Mesenchymal stem cell (in vitro differentiated cells and primary cell): ENCODE results near the gene PCDHGA1.

Source experiments
- DNase-seq: peaks from one replicate; pipeline ENCODE4 v3.0.0-alpha.2; 2013
- H2AFZ ChIP-seq: one replicate; pipeline ENCODE4 v1.6.1; 2013; ENCODE audit warnings: low read depth, mild to moderate bottlenecking, control low read depth, inconsistent platforms, low read length, moderate library complexity
- H2AK5ac ChIP-seq: 2 replicates; pipeline ENCODE4 v1.6.1; 2013; ENCODE audit warnings: low read length, moderate library complexity, mild to moderate bottlenecking, inconsistent platforms; ENCODE audit not compliant: severe bottlenecking
- H2BK120ac ChIP-seq: one replicate; pipeline ENCODE4 v1.6.1; 2013; ENCODE audit warnings: low read depth, mild to moderate bottlenecking, inconsistent platforms, low read length, moderate library complexity
- H2BK12ac ChIP-seq, 2 experiments: one replicate each; pipeline ENCODE4 v1.6.1; 2013; ENCODE audit warnings: inconsistent platforms in 2 of 2, low read length in 2 of 2, mild to moderate bottlenecking in 2 of 2, moderate library complexity in 2 of 2, control low read depth in 1 of 2
- H2BK15ac ChIP-seq: one replicate; pipeline ENCODE4 v1.6.1; 2013; ENCODE audit warnings: mild to moderate bottlenecking, low read depth, inconsistent platforms; ENCODE audit not compliant: poor library complexity, severe bottlenecking
- H2BK5ac ChIP-seq: 2 replicates; pipeline ENCODE4 v1.6.1; 2013; ENCODE audit warnings: low read depth, mild to moderate bottlenecking, low read length, control low read depth, inconsistent platforms; ENCODE audit not compliant: poor library complexity, severe bottlenecking
- H3K14ac ChIP-seq, 2 experiments: one replicate each; pipeline ENCODE4 v1.6.1; 2013; ENCODE audit warnings: inconsistent platforms in 2 of 2, low read length in 2 of 2, control low read depth in 1 of 2, mild to moderate bottlenecking in 1 of 2, moderate library complexity in 1 of 2
- H3K18ac ChIP-seq, 2 experiments: one replicate each; pipeline ENCODE4 v1.6.1; 2013; ENCODE audit warnings: inconsistent platforms in 2 of 2, low read length in 2 of 2, control low read depth in 1 of 2, low read depth in 1 of 2, mild to moderate bottlenecking in 1 of 2
- H3K23ac ChIP-seq, 2 experiments: one replicate each; pipeline ENCODE4 v1.6.1; 2013; ENCODE audit warnings: inconsistent platforms in 2 of 2, low read length in 2 of 2, mild to moderate bottlenecking in 2 of 2, moderate library complexity in 2 of 2, control low read depth in 1 of 2
- H3K27ac ChIP-seq: 2 replicates; pipeline ENCODE4 v1.5.1; 2013; ENCODE audit warnings: mild to moderate bottlenecking, moderate library complexity, low read length, control low read depth, inconsistent platforms; ENCODE audit not compliant: poor library complexity, severe bottlenecking
- H3K27me3 ChIP-seq, 2 experiments: 2 replicates each; pipeline versions ENCODE4 v1.6.1 to v1.7.0; 2013; ENCODE audit warnings: low read length in 2 of 2, mild to moderate bottlenecking in 2 of 2, moderate library complexity in 2 of 2, control low read depth in 1 of 2, inconsistent platforms in 1 of 2; ENCODE audit not compliant: control insufficient read depth in 1 of 2, insufficient read depth in 1 of 2
- H3K36me3 ChIP-seq, 2 experiments: 2 replicates each; pipeline versions ENCODE4 v1.6.1 to v1.7.0; 2013; ENCODE audit warnings: low read length in 2 of 2, control low read depth in 1 of 2, inconsistent platforms in 1 of 2, low read depth in 1 of 2, mild to moderate bottlenecking in 1 of 2; ENCODE audit not compliant: insufficient read depth in 2 of 2, control insufficient read depth in 1 of 2
- H3K4ac ChIP-seq, 2 experiments: one replicate each; pipeline ENCODE4 v1.6.1; 2013; ENCODE audit warnings: inconsistent platforms in 2 of 2, low read length in 2 of 2, mild to moderate bottlenecking in 2 of 2, moderate library complexity in 2 of 2, control low read depth in 1 of 2, low read depth in 1 of 2
- H3K4me1 ChIP-seq: 2 replicates; pipeline ENCODE4 v1.6.1; 2013; ENCODE audit warnings: low read depth, low read length, control low read depth; ENCODE audit not compliant: control insufficient read depth, insufficient read depth
- H3K4me2 ChIP-seq: 2 replicates; pipeline ENCODE4 v1.6.1; 2013; ENCODE audit warnings: low read length, mild to moderate bottlenecking, inconsistent platforms; ENCODE audit not compliant: poor library complexity, severe bottlenecking
- H3K4me3 ChIP-seq, 2 experiments: 2 replicates each; pipeline versions ENCODE4 v1.5.1 to v1.7.0; 2013; ENCODE audit warnings: low read length in 2 of 2, mild to moderate bottlenecking in 2 of 2, control low read depth in 1 of 2, low read depth in 1 of 2; ENCODE audit not compliant: insufficient read depth in 1 of 2
- H3K79me1 ChIP-seq: replicated peaks from 2 replicates; pipeline ENCODE4 v1.6.1; 2013; ENCODE audit warnings: mild to moderate bottlenecking, control low read depth, low read length, inconsistent platforms; ENCODE audit not compliant: poor library complexity, severe bottlenecking
- H3K9ac ChIP-seq: 2 replicates; pipeline ENCODE4 v1.7.0; 2013; ENCODE audit warnings: mild to moderate bottlenecking, low read length, moderate library complexity
- H3K9me3 ChIP-seq: 2 replicates; pipeline ENCODE4 v1.7.0; 2013; ENCODE audit warnings: mild to moderate bottlenecking, low read length; ENCODE audit not compliant: control insufficient read depth
- H4K8ac ChIP-seq: one replicate; pipeline ENCODE4 v1.6.1; 2013; ENCODE audit warnings: inconsistent platforms, mild to moderate bottlenecking, low read length, moderate library complexity
- H4K91ac ChIP-seq: one replicate; pipeline ENCODE4 v1.6.1; 2013; ENCODE audit warnings: mild to moderate bottlenecking, low read length, inconsistent platforms
- WGBS: methylation state at CpG from one replicate; pipeline ENCODE4 v1.1.7; 2013; ENCODE audit warnings: mixed read lengths; 5-methylcytosine and 5-hydroxymethylcytosine counted together

PCDHGA1 gene

GRCh38 chr5:141409598-141410306 is 79.4 kb downstream of the PCDHGA1 start:
- H2BK15ac ChIP-seq = no peak overlapping the region
- H3K14ac ChIP-seq = peak overlapping the region in 1 of 2 experiments; percentile 81
- H3K4me2 ChIP-seq = no peak overlapping the region
- WGBS = 99% methylated on average over 64 of the region's 64 CpGs
- no peak overlapping the region for H2BK5ac ChIP-seq
- DNase-seq = no peak
- H3K18ac ChIP-seq = no peak overlapping the region
- H3K27ac ChIP-seq = no peak overlapping the region
- no peak overlapping the region for H2AK5ac ChIP-seq
- peak overlapping the region in 1 of 2 experiments; percentile 3 for H2BK12ac ChIP-seq
- no peak overlapping the region for H4K8ac ChIP-seq
- H3K4me1 ChIP-seq = peaks cover 2% of the 10 kb centered on the region
- H3K4me3 ChIP-seq = peak overlapping the region; percentile 20 to 35
- peak overlapping the region; percentile 16 for H4K91ac ChIP-seq
- H3K27me3 ChIP-seq = peaks cover 0 to 17% of the 10 kb centered on the region in 2 experiments
- no peak overlapping the region for H3K4ac ChIP-seq
- H2BK120ac ChIP-seq = no peak overlapping the region
- H3K79me1 ChIP-seq = peaks cover 32% of the 10 kb centered on the region
- H3K23ac ChIP-seq = no peak overlapping the region
- H3K36me3 ChIP-seq = peaks cover 0 to 32% of the 10 kb centered on the region in 2 experiments
- H3K9ac ChIP-seq = no peak overlapping the region
- H2AFZ ChIP-seq = no peak overlapping the region
- H3K9me3 ChIP-seq = peaks cover 26% of the 10 kb centered on the region

- H3K79me1 ChIP-seq = peaks cover 34% of the 10 kb centered on the region
- H3K18ac ChIP-seq = no peak overlapping the region
- H3K36me3 ChIP-seq = peaks cover 0 to 38% of the 10 kb centered on the region in 2 experiments
- H2BK12ac ChIP-seq = no peak overlapping the region
- 95% methylated on average over 3 of the region's 3 CpGs for WGBS
- no peak overlapping the region for H3K14ac ChIP-seq
- no peak overlapping the region for H4K8ac ChIP-seq
- H3K4me1 ChIP-seq = peaks cover 2% of the 10 kb centered on the region
- no peak overlapping the region for H2BK120ac ChIP-seq
- no peak overlapping the region for H3K23ac ChIP-seq
- no peak overlapping the region for H3K4me3 ChIP-seq
- H3K4ac ChIP-seq = no peak overlapping the region
- no peak overlapping the region for H2BK5ac ChIP-seq
- H2AK5ac ChIP-seq = no peak overlapping the region
- peaks cover 22% of the 10 kb centered on the region for H3K9me3 ChIP-seq
- H2BK15ac ChIP-seq = no peak overlapping the region
- H4K91ac ChIP-seq = no peak overlapping the region
- H3K27me3 ChIP-seq = peaks cover 0 to 17% of the 10 kb centered on the region in 2 experiments
- H3K4me2 ChIP-seq = no peak overlapping the region
- no peak overlapping the region for H3K27ac ChIP-seq
- H3K9ac ChIP-seq = no peak overlapping the region
- H2AFZ ChIP-seq = no peak overlapping the region
- peak; percentile 4 for DNase-seq
Observed at GRCh38 chr5:141411575-141411974, 81.3 kb downstream of the PCDHGA1 start.

- H3K27ac ChIP-seq = no peak within 1 kb of the TSS
- peak; percentile 77 for DNase-seq
- H3K4me3 ChIP-seq = peak within 1 kb of the TSS; percentile 18 to 87
- H2BK120ac ChIP-seq = no peak within 1 kb of the TSS
- no peak within 1 kb of the TSS for H2AK5ac ChIP-seq
- no peak within 1 kb of the TSS for H2BK15ac ChIP-seq
- peaks cover 16% of the 10 kb centered on the region for H3K9me3 ChIP-seq
- no peak within 1 kb of the TSS for H3K4me2 ChIP-seq
- H2BK12ac ChIP-seq = no peak within 1 kb of the TSS
- H4K8ac ChIP-seq = no peak within 1 kb of the TSS
- no peak within 1 kb of the TSS for H2BK5ac ChIP-seq
- H3K18ac ChIP-seq = no peak within 1 kb of the TSS
- peak within 1 kb of the TSS; percentile 85 for H3K9ac ChIP-seq
- 80% methylated on average over 31 of the region's 31 CpGs for WGBS
- H3K36me3 ChIP-seq = peaks cover 0 to 36% of the 10 kb centered on the region in 2 experiments
- no peak within 1 kb of the TSS for H4K91ac ChIP-seq
- no peak within 1 kb of the TSS for H3K23ac ChIP-seq
- no peak within 1 kb of the TSS for H3K4ac ChIP-seq
- H2AFZ ChIP-seq = no peak within 1 kb of the TSS
- peaks cover 0 to 17% of the 10 kb centered on the region in 2 experiments for H3K27me3 ChIP-seq
- peaks cover 2% of the 10 kb centered on the region for H3K4me1 ChIP-seq
- peaks cover 34% of the 10 kb centered on the region for H3K79me1 ChIP-seq
- H3K14ac ChIP-seq = no peak within 1 kb of the TSS
Observed at GRCh38 chr5:141412854-141413539, 82.7 kb downstream of the PCDHGA1 start, which contains the start of gene PCDHGA10. TSS of gene PCDHGA10 (plus strand) at chr5:141412987. CDS start at chr5:141413176, 189 bp downstream.

- H3K9ac ChIP-seq = peak overlapping the region; percentile 85
- peaks cover 13% of the 10 kb centered on the region for H3K9me3 ChIP-seq
- H3K4ac ChIP-seq = no peak overlapping the region
- no peak overlapping the region for H3K18ac ChIP-seq
- H3K23ac ChIP-seq = no peak overlapping the region
- 77% methylated on average over 23 of the region's 25 CpGs for WGBS
- H3K4me3 ChIP-seq = peak overlapping the region in 1 of 2 experiments; percentile 87
- no peak overlapping the region for H3K27ac ChIP-seq
- no peak overlapping the region for H4K91ac ChIP-seq
- H2BK120ac ChIP-seq = no peak overlapping the region
- peaks cover 0 to 16% of the 10 kb centered on the region in 2 experiments for H3K27me3 ChIP-seq
- H2BK5ac ChIP-seq = no peak overlapping the region
- H2BK12ac ChIP-seq = no peak overlapping the region
- H3K4me2 ChIP-seq = no peak overlapping the region
- no peak overlapping the region for H4K8ac ChIP-seq
- peaks cover 0 to 37% of the 10 kb centered on the region in 2 experiments for H3K36me3 ChIP-seq
- DNase-seq = peak; percentile 12
- no peak overlapping the region for H2AK5ac ChIP-seq
- H3K79me1 ChIP-seq = peaks cover 37% of the 10 kb centered on the region
- H3K4me1 ChIP-seq = peaks cover 4% of the 10 kb centered on the region
- H2BK15ac ChIP-seq = no peak overlapping the region
- H2AFZ ChIP-seq = no peak overlapping the region
- no peak overlapping the region for H3K14ac ChIP-seq
Observed at GRCh38 chr5:141413540-141414069, 83.3 kb downstream of the PCDHGA1 start.
